Vagina (tissue), 2 donors: ENCODE data around the gene ATP2A3. TPM values are rescaled to one million over a fixed set of nuclear protein-coding genes. Genes with fewer than 3 reads are reported as not detected.

Source experiments
- DNase-seq, 2 donors: peaks; one replicate each; pipeline ENCODE4 v3.0.0-alpha.2; 2017; ENCODE audit errors: extremely low spot score in 2 of 2
- H3K27ac ChIP-seq: fragments of 200-600 bp; sonication (generic); one replicate; pipeline ENCODE4 v1.5.1; 2019
- H3K27me3 ChIP-seq: fragments of 200-600 bp; sonication (generic); one replicate; pipeline ENCODE4 v1.5.1; 2019
- H3K36me3 ChIP-seq, 2 donors: fragments of 200-600 bp; sonication (generic); one replicate each; pipeline ENCODE4 v1.5.1; 2017 to 2019
- H3K4me1 ChIP-seq: fragments of 200-600 bp; sonication (generic); one replicate; pipeline ENCODE4 v1.5.1; 2019
- H3K4me3 ChIP-seq, 2 donors: fragments of 200-600 bp; sonication (generic); 1 replicate in 1 of 2; 2 replicates in 1 of 2; pipeline ENCODE4 v1.5.1; 2016 to 2019
- H3K9me3 ChIP-seq: fragments of 200-600 bp; sonication (generic); one replicate; pipeline ENCODE4 v1.5.1; 2019
- POLR2A ChIP-seq, 2 donors: fragments of 450-650 bp; IDR thresholded peaks; one replicate each; pipeline ENCODE4 v1.6.1; 2017; ENCODE audit warnings: antibody characterized with exemption in 2 of 2, mild to moderate bottlenecking in 2 of 2, moderate library complexity in 2 of 2
- POLR2AphosphoS5 ChIP-seq, 2 donors: sonication (generic); formaldehyde crosslinking; IDR thresholded peaks; one replicate each; pipeline ENCODE4 v1.9.0; 2017; ENCODE audit warnings: antibody characterized with exemption in 2 of 2, mild to moderate bottlenecking in 2 of 2, low read depth in 1 of 2; ENCODE audit not compliant: insufficient read depth in 1 of 2
- intact Hi-C: fragments of 100-400 bp; cut with DNase I; formaldehyde crosslinking; loops from one replicate; pipeline ENCODE4 v1.15.1; 2023
- total RNA-seq: library from RNA; depleted of rRNA; stranded (reverse); fragments of >200 nt; gene quantifications from one replicate; pipeline ENCODE4 v1.2.3, GENCODE V29; 2016
- TF ChIP-seq, protein P1 (sequence below), 3 experiments: fragments of 450-650 bp in 2 of 3; fragments of 200-600 bp in 1 of 3; sonication (generic) in 1 of 3; IDR thresholded peaks; one replicate each; pipeline ENCODE4 v1.5.1; 2017 to 2019; ENCODE audit warnings: antibody characterized with exemption in 3 of 3, mild to moderate bottlenecking in 2 of 3, moderate library complexity in 2 of 3

ATP2A3 gene
- total RNA-seq, 1 donor from 2014 or later = 15.5 TPM

DNA sequence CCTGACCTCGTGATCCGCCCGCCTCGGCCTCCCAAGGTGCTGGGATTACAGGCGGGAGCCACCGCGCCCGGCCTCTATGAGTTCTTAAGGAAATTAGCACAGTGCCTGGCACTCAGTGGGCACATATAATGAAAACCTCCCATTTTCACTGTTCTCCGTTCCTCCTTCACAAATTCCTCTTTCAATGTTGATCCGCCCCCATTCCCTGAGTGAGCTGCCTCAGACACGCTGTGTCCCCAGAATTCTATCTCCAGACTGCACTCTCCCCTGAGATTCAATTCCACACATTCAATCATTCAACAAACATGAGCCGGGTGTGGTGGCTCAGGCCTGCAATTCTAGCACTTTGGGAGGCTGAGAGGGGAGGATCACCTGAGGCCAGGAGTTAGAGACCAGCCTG, 55.0 kb downstream of the ATP2A3 start:
- H3K4me3 ChIP-seq = no peak overlapping the region
- no peak overlapping the region for H3K27ac ChIP-seq
- DNase-seq = no peak
- H3K27me3 ChIP-seq = no peaks in the 10 kb centered on the region
- H3K4me1 ChIP-seq = peaks cover 12% of the 10 kb centered on the region
- TF ChIP-seq POLR2A (IDR thresholded peaks at IDR 0.05) (no peak), POLR2AphosphoS5 (IDR thresholded peaks at IDR 0.05; ENCODE audit: insufficient read depth in 1 of 2, low read depth in 1 of 2) (no peak)
- TF ChIP-seq, protein P1, sequence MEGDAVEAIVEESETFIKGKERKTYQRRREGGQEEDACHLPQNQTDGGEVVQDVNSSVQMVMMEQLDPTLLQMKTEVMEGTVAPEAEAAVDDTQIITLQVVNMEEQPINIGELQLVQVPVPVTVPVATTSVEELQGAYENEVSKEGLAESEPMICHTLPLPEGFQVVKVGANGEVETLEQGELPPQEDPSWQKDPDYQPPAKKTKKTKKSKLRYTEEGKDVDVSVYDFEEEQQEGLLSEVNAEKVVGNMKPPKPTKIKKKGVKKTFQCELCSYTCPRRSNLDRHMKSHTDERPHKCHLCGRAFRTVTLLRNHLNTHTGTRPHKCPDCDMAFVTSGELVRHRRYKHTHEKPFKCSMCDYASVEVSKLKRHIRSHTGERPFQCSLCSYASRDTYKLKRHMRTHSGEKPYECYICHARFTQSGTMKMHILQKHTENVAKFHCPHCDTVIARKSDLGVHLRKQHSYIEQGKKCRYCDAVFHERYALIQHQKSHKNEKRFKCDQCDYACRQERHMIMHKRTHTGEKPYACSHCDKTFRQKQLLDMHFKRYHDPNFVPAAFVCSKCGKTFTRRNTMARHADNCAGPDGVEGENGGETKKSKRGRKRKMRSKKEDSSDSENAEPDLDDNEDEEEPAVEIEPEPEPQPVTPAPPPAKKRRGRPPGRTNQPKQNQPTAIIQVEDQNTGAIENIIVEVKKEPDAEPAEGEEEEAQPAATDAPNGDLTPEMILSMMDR (IDR thresholded peaks at IDR 0.05) = no peak
- H3K36me3 ChIP-seq = no peaks in the 10 kb centered on the region
- intact Hi-C loops = no loop called here
- no peaks in the 10 kb centered on the region for H3K9me3 ChIP-seq

DNA sequence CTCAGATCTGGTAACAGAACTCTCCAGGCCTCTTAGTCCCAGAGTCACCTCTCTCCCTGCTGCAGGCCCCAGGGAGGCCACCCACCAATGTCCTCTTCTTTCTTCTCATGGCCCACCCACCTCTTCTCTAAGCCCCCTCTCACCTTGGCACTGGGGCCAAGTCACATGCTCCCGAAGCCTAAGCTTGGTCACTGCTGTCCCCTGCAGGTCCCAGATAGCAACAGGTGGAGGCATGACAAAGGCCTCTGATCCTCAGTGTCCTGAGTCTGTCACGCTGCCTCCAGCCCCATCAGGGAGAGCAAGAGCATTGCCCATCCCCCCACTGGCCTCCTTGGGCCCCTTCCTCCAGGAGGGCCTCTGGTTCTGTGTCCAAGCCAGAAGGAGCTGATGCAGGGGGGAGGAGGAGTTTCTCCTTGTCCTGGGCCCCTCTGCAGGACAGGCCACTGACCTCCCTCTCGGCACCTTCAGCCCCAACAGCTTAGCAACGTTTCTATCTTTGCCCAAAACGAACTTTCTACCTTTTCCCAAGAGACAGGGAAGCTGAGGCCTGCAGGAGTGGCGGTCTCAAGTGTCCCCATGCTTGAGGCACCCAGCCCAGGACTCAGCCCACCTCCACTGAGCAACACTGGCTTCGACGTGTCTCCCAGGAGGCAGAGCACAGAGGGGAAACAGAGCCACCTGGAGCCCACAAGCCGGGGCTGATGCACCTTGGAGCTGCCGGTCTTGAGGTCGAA, 56.6 kb downstream of the ATP2A3 start:
- H3K4me3 ChIP-seq = no peak overlapping the region
- H3K27me3 ChIP-seq = no peaks in the 10 kb centered on the region
- TF ChIP-seq POLR2AphosphoS5 (IDR thresholded peaks at IDR 0.05; ENCODE audit: insufficient read depth in 1 of 2, low read depth in 1 of 2) (no peak), POLR2A (IDR thresholded peaks at IDR 0.05) (no peak)
- TF ChIP-seq, protein P1 (IDR thresholded peaks at IDR 0.05) = no peak
- no peak overlapping the region for H3K27ac ChIP-seq
- intact Hi-C loops = no loop called here
- no peaks in the 10 kb centered on the region for H3K9me3 ChIP-seq
- DNase-seq = no peak
- peaks cover 5% of the 10 kb centered on the region for H3K4me1 ChIP-seq
- H3K36me3 ChIP-seq = no peaks in the 10 kb centered on the region

DNA sequence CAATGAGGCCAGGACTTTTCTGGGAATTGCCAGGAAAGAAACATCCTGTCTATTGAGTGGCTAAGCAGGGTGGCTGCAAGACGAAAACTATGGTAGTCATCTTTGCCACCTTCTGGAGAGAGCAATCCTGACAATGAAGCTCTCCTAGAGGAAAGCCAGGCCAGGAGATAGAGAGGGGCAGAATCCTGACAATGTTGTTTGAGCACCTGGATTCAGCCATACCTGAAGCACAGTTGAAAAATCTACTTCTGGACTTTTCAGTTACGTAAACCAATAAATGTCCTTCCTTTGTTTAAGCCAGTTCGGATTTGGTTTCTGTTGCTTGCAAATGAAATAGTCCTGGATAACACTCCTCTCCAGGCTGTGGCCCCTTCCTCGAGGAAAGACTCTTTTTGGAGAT, 57.4 kb downstream of the ATP2A3 start:
- Histone ChIP-seq H3K27me3 (no peaks in the 10 kb centered on the region), H3K4me1 (peaks cover 5% of the 10 kb centered on the region), H3K27ac (no peak overlapping the region), H3K4me3 (no peak overlapping the region), H3K9me3 (no peaks in the 10 kb centered on the region), H3K36me3 (no peaks in the 10 kb centered on the region)
- DNase-seq = no peak
- no peak for TF ChIP-seq POLR2A (IDR thresholded peaks at IDR 0.05)
- no peak for TF ChIP-seq POLR2AphosphoS5 (IDR thresholded peaks at IDR 0.05; ENCODE audit: insufficient read depth in 1 of 2, low read depth in 1 of 2)
- TF ChIP-seq, protein P1 (IDR thresholded peaks at IDR 0.05) = no peak
- intact Hi-C loops = no loop called here

DNA sequence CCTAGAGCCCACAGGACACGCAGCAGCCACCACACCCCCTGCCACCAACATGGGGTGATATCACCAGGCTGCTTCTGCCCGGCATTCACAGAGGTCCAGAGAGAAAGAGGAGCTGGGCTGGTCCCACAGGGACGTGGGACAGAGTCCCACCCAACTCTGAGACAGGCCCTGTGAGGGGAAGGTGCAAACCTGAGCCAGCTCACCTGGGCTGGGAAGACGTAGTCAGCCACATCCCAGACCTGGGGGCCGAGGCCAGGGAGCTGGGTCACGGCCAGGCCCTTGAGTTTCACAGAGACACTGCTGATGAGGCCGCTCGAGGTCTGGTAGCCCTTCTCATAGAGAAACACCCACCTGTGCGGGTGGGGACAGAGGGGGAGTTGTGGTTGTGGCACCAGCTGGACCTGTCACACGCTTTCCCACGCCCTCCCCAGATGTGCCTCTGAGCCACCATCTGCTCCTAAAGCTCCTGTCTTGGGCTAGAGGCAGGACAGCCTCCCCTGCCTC, 59.2 kb downstream of the ATP2A3 start:
- no peaks in the 10 kb centered on the region for H3K36me3 ChIP-seq
- no peaks in the 10 kb centered on the region for H3K9me3 ChIP-seq
- no peak for DNase-seq
- intact Hi-C loops = no loop called here
- no peaks in the 10 kb centered on the region for H3K27me3 ChIP-seq
- no peaks in the 10 kb centered on the region for H3K4me1 ChIP-seq
- TF ChIP-seq POLR2AphosphoS5 (IDR thresholded peaks at IDR 0.05; ENCODE audit: insufficient read depth in 1 of 2, low read depth in 1 of 2) (no peak), POLR2A (IDR thresholded peaks at IDR 0.05) (no peak)
- TF ChIP-seq, protein P1 (IDR thresholded peaks at IDR 0.05) = no peak
- H3K27ac ChIP-seq = no peak overlapping the region
- no peak overlapping the region for H3K4me3 ChIP-seq

DNA sequence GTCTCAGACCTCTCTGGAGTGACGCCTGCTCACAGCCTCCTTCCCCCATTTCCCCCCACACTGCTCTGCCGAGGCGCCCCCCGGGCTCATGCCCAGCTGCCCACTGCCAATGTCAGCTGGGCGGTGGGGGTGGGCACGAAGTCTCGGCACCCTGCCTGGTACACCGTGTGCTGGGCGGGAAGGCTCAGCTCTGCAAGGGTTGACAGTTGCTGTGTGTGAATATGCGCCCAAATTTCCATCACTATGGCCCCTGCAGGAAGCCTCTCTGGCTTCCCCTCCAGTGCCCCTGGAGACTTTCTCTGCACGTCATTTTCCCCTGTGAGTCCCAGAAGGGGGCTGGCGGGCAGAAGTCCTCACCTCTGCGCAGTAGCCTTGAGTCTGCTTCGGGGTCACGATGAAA, 59.7 kb downstream of the ATP2A3 start:
- no peak overlapping the region for H3K27ac ChIP-seq
- H3K27me3 ChIP-seq = no peaks in the 10 kb centered on the region
- intact Hi-C loops = no loop called here
- no peaks in the 10 kb centered on the region for H3K9me3 ChIP-seq
- TF ChIP-seq, protein P1 (IDR thresholded peaks at IDR 0.05) = no peak
- TF ChIP-seq POLR2AphosphoS5 (IDR thresholded peaks at IDR 0.05; ENCODE audit: insufficient read depth in 1 of 2, low read depth in 1 of 2) (no peak), POLR2A (IDR thresholded peaks at IDR 0.05) (no peak)
- H3K36me3 ChIP-seq = no peaks in the 10 kb centered on the region
- no peak overlapping the region for H3K4me3 ChIP-seq
- no peak for DNase-seq
- H3K4me1 ChIP-seq = no peaks in the 10 kb centered on the region
